ENCODE data around the gene SDHD. TPM values are rescaled to one million over a fixed set of nuclear protein-coding genes. Genes with fewer than 3 reads are reported as not detected.

Gene SDHD
- total and polyA plus RNA-seq, 3 experiments from 2014 or later: 125 to 154 (median 133) TPM

DNA sequence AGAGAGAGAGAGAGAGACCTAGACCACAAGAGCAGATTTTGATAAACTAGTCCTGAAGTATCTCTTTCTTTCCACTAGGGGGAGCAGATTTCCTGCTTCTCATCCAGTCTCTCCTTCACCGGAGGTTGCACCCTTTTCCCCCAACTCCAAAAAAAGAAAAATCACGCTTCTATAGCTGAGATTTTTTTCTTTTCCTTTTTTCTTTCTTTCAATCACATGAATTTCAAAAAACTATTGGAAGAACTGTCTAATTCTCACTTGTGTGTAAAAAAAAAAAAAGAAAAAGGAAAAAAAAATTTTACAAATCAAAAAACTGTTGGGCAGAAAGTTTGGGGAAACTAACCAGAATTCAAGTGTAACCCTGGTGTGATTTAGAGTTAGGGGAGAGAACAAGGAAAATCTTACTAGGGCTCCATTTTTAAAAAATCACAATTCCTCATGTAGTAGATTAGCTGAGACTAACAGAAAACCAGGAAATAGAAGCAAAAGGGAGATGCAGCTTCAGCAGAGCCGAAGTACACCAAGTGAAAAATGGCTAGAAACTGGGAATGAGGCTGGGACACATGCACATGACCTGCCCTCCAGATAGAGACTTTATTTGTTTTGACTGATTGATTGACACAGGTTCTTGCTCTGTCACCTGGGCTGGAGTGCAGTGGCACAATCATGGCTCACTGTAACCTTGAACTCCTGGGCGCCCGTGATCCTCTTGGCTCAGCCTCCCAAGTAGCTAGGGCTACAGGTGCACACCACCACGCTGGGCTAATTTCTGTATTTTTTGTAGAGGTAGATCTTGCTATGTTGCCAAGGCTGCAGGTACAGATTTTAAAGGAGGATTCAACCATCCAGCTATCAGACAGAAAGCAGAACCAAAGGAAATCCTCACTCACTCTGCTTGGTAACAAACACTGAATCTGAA, 27.1 kb downstream of the SDHD start:
- Histone ChIP-seq H3K27me3 (ENCODE audit: insufficient read depth, low read length, poor library complexity, severe bottlenecking) (no peaks in the 10 kb centered on the region), H3K9me3 (ENCODE audit: low read length) (no peaks in the 10 kb centered on the region), H3K27ac (ENCODE audit: low read depth, low read length) (no peak overlapping the region), H3K36me3 (ENCODE audit: insufficient read depth, low read length) (no peaks in the 10 kb centered on the region), H3K4me3 (ENCODE audit: low read length) (no peak overlapping the region), H3K4me1 (ENCODE audit: insufficient read depth, low read length) (no peaks in the 10 kb centered on the region)
- peak in 2 of 5 donors; percentile 33 to 41 for DNase-seq
- Mint-ChIP-seq H3K27ac (no peak overlapping the region), H3K4me3 (no peak overlapping the region), H3K27me3 (peaks cover 0 to 3% of the 10 kb centered on the region in 2 donors), H3K4me1 (peaks cover 3 to 6% (median 6%) of the 10 kb centered on the region in 3 donors), H3K36me3 (peaks cover 0 to 4% (median 2%) of the 10 kb centered on the region in 3 donors), H3K9me3 (no peaks in the 10 kb centered on the region)
- CTCF ChIA-PET: interaction anchor here (0.7 to 3.2 kb wide), 15 partner anchors 9 to 431 kb away, joined by 3 to 19 read pairs (median 4); partner anchors contain the start of genes SDHD and TIMM8B
- POLR2A ChIA-PET: no interaction called here

DNA sequence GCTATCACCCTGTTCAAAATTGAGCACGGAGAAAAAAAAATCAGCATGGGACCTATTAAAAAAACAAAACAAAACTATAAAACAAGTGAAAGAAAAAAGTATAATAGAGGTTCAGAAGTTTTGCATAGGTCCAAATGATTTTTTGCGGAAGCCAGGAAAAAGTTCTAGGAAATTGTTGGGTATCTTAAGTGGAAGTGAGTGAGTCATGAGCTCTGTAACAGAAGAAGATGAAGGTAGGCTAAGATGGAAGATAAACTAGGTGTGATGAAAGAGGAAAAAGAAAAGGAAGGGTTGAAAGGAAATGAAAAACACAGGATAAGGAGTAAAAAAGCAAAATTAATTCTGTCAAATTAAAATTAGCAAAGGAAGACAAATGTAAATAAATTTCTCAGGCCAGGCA, 27.8 kb downstream of the SDHD start:
- peaks cover 3 to 6% (median 6%) of the 10 kb centered on the region in 3 donors for H3K4me1 Mint-ChIP-seq
- no peaks in the 10 kb centered on the region for H3K36me3 ChIP-seq (ENCODE audit: insufficient read depth, low read length)
- ChIA-PET POLR2A (no interaction called here), CTCF (interaction anchor here (0.8 to 3.2 kb wide), 9 partner anchors 8 to 186 kb away, joined by 3 to 19 read pairs (median 5); partner anchors contain the start of genes SDHD and TIMM8B)
- no peak overlapping the region for H3K27ac Mint-ChIP-seq
- no peaks in the 10 kb centered on the region for H3K27me3 ChIP-seq (ENCODE audit: insufficient read depth, low read length, poor library complexity, severe bottlenecking)
- no peaks in the 10 kb centered on the region for H3K4me1 ChIP-seq (ENCODE audit: insufficient read depth, low read length)
- H3K27ac ChIP-seq (ENCODE audit: low read depth, low read length): no peak overlapping the region
- peaks cover 0 to 3% of the 10 kb centered on the region in 2 donors for H3K27me3 Mint-ChIP-seq
- H3K9me3 ChIP-seq (ENCODE audit: low read length): no peaks in the 10 kb centered on the region
- no peak overlapping the region for H3K4me3 ChIP-seq (ENCODE audit: low read length)
- H3K9me3 Mint-ChIP-seq: no peaks in the 10 kb centered on the region
- no peak for DNase-seq
- H3K4me3 Mint-ChIP-seq: no peak overlapping the region
- H3K36me3 Mint-ChIP-seq: peaks cover 0 to 5% (median 2%) of the 10 kb centered on the region in 3 donors

DNA sequence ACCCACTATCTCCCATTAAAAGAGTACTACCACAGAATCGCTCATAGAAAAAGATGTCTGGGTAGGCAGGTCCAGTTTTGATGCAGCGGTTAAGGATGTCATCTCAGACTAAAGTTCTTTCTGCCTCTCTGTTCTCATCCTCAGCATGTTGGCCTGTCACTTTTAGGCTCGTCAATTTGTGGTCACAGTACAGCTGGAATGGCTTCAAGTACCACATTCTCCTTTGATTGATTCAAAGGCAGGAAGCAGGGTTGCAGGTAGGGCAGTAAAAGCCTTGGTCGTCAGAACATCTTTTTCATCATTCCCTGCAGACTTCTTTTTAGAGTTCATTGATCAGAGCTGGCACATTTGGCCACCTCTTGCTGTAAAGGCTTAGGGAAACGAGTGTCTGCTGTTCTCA, 28.7 kb downstream of the SDHD start:
- peaks cover 0 to 5% (median 2%) of the 10 kb centered on the region in 3 donors for H3K36me3 Mint-ChIP-seq
- CTCF ChIA-PET: interaction anchor here (3.2 kb wide), 1 partner anchor 8 kb away, joined by 19 read pairs; no protein-coding TSS in a partner anchor

DNA sequence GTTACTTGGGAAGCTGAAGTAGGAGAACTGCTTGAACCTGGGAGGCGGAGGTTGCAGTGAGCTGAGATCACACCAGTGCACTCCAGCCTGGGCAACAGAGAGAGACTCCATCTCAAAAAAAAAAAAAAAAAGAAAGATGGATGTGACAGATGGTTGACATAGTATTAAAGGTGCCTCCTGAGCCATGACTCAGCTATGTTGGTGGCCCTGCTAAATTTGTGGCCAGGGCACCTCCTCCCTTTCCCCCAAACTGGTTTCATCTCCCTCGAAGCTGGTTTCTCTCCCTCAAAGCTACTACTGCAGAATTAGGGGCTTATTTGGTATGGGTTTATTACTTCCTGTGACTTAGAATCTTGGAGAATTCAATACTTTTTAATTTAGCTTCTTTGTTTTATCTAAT, 31.5 kb downstream of the SDHD start:
- DNase-seq: no peak
- Histone ChIP-seq H3K36me3 (ENCODE audit: insufficient read depth, low read length) (no peaks in the 10 kb centered on the region), H3K27ac (ENCODE audit: low read depth, low read length) (no peak overlapping the region), H3K27me3 (ENCODE audit: insufficient read depth, low read length, poor library complexity, severe bottlenecking) (no peaks in the 10 kb centered on the region), H3K4me3 (ENCODE audit: low read length) (no peak overlapping the region), H3K9me3 (ENCODE audit: low read length) (no peaks in the 10 kb centered on the region), H3K4me1 (ENCODE audit: insufficient read depth, low read length) (no peaks in the 10 kb centered on the region)
- ChIA-PET POLR2A (no interaction called here), CTCF (no interaction called here)
- Mint-ChIP-seq H3K27me3 (peaks cover 0 to 3% of the 10 kb centered on the region in 2 donors), H3K4me3 (no peak overlapping the region), H3K4me1 (peaks cover 3 to 6% (median 6%) of the 10 kb centered on the region in 3 donors), H3K27ac (no peak overlapping the region), H3K36me3 (peaks cover 0 to 5% (median 2%) of the 10 kb centered on the region in 3 donors), H3K9me3 (no peaks in the 10 kb centered on the region)

More for the DNA sequence above, 28.7 kb downstream of the SDHD start:
- Mint-ChIP-seq H3K27ac (no peak overlapping the region), H3K4me1 (peaks cover 3 to 6% (median 6%) of the 10 kb centered on the region in 3 donors), H3K9me3 (no peaks in the 10 kb centered on the region), H3K4me3 (no peak overlapping the region), H3K27me3 (peaks cover 0 to 3% of the 10 kb centered on the region in 2 donors)
- DNase-seq: no peak
- POLR2A ChIA-PET: no interaction called here
- Histone ChIP-seq H3K4me1 (ENCODE audit: insufficient read depth, low read length) (no peaks in the 10 kb centered on the region), H3K36me3 (ENCODE audit: insufficient read depth, low read length) (no peaks in the 10 kb centered on the region), H3K9me3 (ENCODE audit: low read length) (no peaks in the 10 kb centered on the region), H3K27me3 (ENCODE audit: insufficient read depth, low read length, poor library complexity, severe bottlenecking) (no peaks in the 10 kb centered on the region), H3K4me3 (ENCODE audit: low read length) (no peak overlapping the region), H3K27ac (ENCODE audit: low read depth, low read length) (no peak overlapping the region)

DNA sequence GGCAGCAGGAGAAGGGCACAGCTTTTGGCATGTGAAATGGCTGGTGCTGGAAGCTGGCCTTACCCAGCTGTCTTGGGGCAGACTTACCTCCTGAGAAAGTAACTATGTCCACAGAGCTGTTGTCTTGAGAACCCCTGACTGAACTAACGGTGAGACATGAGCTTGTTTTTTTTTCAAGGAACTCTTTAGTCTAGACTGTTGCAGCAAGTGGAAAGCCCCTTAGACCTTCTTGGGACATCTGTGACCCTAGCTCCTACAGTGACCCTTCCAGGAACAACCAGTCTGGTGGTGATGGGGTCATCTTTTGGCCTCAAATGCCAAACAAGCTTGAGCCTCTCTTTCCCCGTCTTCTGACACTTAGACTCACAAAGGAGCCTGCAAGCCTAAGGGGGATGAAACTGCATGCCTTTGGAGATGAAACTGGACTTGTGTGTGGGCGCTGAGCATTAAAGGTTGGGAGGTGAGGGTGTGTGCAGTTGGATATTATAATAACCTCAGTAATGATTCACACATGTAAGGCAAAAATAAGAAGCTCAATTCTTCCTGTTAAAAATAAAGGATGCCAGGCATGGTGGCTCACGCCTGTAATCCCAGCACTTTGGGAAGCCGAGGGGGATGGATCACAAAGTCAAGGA, 35.4 kb downstream of the SDHD start:
- Mint-ChIP-seq H3K9me3 (no peaks in the 10 kb centered on the region), H3K27ac (no peak overlapping the region), H3K4me3 (no peak overlapping the region), H3K4me1 (no peaks in the 10 kb centered on the region), H3K27me3 (no peaks in the 10 kb centered on the region), H3K36me3 (peaks cover 1 to 4% (median 3%) of the 10 kb centered on the region in 3 donors)
- H3K27me3 ChIP-seq (ENCODE audit: insufficient read depth, low read length, poor library complexity, severe bottlenecking): no peaks in the 10 kb centered on the region
- H3K36me3 ChIP-seq (ENCODE audit: insufficient read depth, low read length): no peaks in the 10 kb centered on the region
- no peaks in the 10 kb centered on the region for H3K4me1 ChIP-seq (ENCODE audit: insufficient read depth, low read length)
- ChIA-PET POLR2A (no interaction called here), CTCF (interaction anchor here (4.1 kb wide), 1 partner anchor 8 kb away, joined by 19 read pairs; no protein-coding TSS in a partner anchor)
- H3K4me3 ChIP-seq (ENCODE audit: low read length): no peak overlapping the region
- H3K27ac ChIP-seq (ENCODE audit: low read depth, low read length): no peak overlapping the region
- no peaks in the 10 kb centered on the region for H3K9me3 ChIP-seq (ENCODE audit: low read length)
- DNase-seq: no peak

DNA sequence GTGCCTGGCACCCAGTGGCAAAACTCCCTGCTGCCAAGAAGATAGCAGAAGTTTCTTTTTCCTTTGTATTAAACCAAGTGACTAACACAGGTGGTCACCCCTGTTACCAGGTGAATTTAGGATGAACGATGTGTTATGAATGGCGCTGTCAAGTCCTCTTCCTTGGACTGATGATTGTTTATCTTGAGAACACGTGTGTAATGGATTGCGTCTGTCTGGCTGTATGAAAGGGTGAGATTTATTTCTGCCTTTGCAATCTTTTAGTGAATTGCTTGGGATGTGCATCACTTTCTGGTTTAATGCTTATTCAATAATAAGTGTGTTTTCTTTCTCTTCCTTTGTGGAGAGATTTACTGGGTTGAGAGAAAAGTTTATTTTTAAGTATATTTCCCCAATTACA, 36.5 kb downstream of the SDHD start:
- DNase-seq: no peak
- Mint-ChIP-seq H3K27me3 (no peaks in the 10 kb centered on the region), H3K4me3 (no peak overlapping the region), H3K36me3 (peaks cover 3 to 4% (median 3%) of the 10 kb centered on the region in 3 donors), H3K27ac (no peak overlapping the region), H3K4me1 (no peaks in the 10 kb centered on the region), H3K9me3 (no peaks in the 10 kb centered on the region)
- Histone ChIP-seq H3K36me3 (ENCODE audit: insufficient read depth, low read length) (no peaks in the 10 kb centered on the region), H3K4me1 (ENCODE audit: insufficient read depth, low read length) (no peaks in the 10 kb centered on the region), H3K4me3 (ENCODE audit: low read length) (no peak overlapping the region), H3K9me3 (ENCODE audit: low read length) (no peaks in the 10 kb centered on the region), H3K27me3 (ENCODE audit: insufficient read depth, low read length, poor library complexity, severe bottlenecking) (no peaks in the 10 kb centered on the region), H3K27ac (ENCODE audit: low read depth, low read length) (no peak overlapping the region)
- POLR2A ChIA-PET: no interaction called here
- CTCF ChIA-PET: interaction anchor here (4.1 kb wide), 1 partner anchor 10 kb away, joined by 19 read pairs; no protein-coding TSS in a partner anchor

DNA sequence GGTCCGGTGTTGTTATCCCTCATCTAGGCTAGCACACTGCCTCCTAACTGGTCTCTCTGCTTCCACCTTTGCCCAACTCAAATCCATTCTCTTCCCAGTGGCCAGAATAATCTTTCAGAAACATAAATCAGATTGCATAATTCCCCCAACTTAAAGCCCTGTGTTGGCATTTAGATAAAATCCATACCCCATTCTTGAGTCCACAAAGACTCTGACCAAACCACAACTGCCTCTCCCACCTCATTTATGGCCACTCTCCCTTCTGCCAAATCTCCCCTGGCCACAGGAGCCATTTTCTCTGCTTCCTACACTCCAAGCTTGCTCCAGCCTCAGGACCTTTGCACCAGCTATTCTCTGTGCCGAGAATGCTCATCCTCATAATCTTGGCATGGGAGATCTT, 40.4 kb downstream of the SDHD start:
- ChIA-PET POLR2A (no interaction called here), CTCF (no interaction called here)
- Mint-ChIP-seq H3K4me3 (no peak overlapping the region), H3K27ac (no peak overlapping the region), H3K36me3 (peaks cover 0 to 4% (median 3%) of the 10 kb centered on the region in 3 donors), H3K9me3 (no peaks in the 10 kb centered on the region), H3K27me3 (no peaks in the 10 kb centered on the region), H3K4me1 (peaks cover 0 to 3% (median 0%) of the 10 kb centered on the region in 3 donors)
- Histone ChIP-seq H3K9me3 (ENCODE audit: low read length) (no peaks in the 10 kb centered on the region), H3K27ac (ENCODE audit: low read depth, low read length) (no peak overlapping the region), H3K36me3 (ENCODE audit: insufficient read depth, low read length) (no peaks in the 10 kb centered on the region), H3K4me3 (ENCODE audit: low read length) (no peak overlapping the region), H3K27me3 (ENCODE audit: insufficient read depth, low read length, poor library complexity, severe bottlenecking) (no peaks in the 10 kb centered on the region), H3K4me1 (ENCODE audit: insufficient read depth, low read length) (no peaks in the 10 kb centered on the region)
- DNase-seq: no peak

All from CD8-positive, alpha-beta memory T cell (primary cell).